ENCODE results near the gene SELPLG.

- TF ChIP-seq, protein P1, sequence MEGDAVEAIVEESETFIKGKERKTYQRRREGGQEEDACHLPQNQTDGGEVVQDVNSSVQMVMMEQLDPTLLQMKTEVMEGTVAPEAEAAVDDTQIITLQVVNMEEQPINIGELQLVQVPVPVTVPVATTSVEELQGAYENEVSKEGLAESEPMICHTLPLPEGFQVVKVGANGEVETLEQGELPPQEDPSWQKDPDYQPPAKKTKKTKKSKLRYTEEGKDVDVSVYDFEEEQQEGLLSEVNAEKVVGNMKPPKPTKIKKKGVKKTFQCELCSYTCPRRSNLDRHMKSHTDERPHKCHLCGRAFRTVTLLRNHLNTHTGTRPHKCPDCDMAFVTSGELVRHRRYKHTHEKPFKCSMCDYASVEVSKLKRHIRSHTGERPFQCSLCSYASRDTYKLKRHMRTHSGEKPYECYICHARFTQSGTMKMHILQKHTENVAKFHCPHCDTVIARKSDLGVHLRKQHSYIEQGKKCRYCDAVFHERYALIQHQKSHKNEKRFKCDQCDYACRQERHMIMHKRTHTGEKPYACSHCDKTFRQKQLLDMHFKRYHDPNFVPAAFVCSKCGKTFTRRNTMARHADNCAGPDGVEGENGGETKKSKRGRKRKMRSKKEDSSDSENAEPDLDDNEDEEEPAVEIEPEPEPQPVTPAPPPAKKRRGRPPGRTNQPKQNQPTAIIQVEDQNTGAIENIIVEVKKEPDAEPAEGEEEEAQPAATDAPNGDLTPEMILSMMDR (IDR thresholded peaks at IDR 0.05; ENCODE audit: insufficient read depth, low read length) = no peak
- no peak for TF ChIP-seq POLR2AphosphoS5 (IDR thresholded peaks at IDR 0.05; ENCODE audit: low read depth)
Measured at GRCh38 chr12:108598553-108599250, 35.0 kb downstream of the SELPLG start.
